Breast epithelium (tissue), 3 donors: Measurements from ENCODE around the gene ATP6V0B.

Experiments
- CTCF ChIP-seq, 3 donors: fragments of 450-650 bp; IDR thresholded peaks; one replicate each; pipeline ENCODE4 v1.5.1; 2016 to 2017; ENCODE audit warnings: antibody characterized with exemption in 3 of 3, mild to moderate bottlenecking in 3 of 3, moderate library complexity in 3 of 3
- POLR2A ChIP-seq: fragments of 450-650 bp; IDR thresholded peaks from one replicate; pipeline ENCODE4 v1.6.1; 2016; ENCODE audit warnings: antibody characterized with exemption, mild to moderate bottlenecking, moderate library complexity
- POLR2AphosphoS5 ChIP-seq, 3 donors: sonication (generic); formaldehyde crosslinking; IDR thresholded peaks; one replicate each; pipeline ENCODE4 v1.6.1; 2017; ENCODE audit warnings: antibody characterized with exemption in 3 of 3

- TF ChIP-seq CTCF (IDR thresholded peaks at IDR 0.05), result no peak
- no peak for TF ChIP-seq POLR2A
- TF ChIP-seq POLR2AphosphoS5 (IDR thresholded peaks at IDR 0.05), result no peak
These were observed 2.9 kb downstream of the ATP6V0B start for GRCh38 chr1:43977376-43978263.
